MCF 10A (cell line): Measurements from ENCODE around the gene ZNF302. TPM values are rescaled to one million over a fixed set of nuclear protein-coding genes. Genes with fewer than 3 reads are reported as not detected.
"Not testable (repeated sequence)": the region's sequence is repeated elsewhere in the genome, so short reads cannot be mapped to it uniquely, and the experiment has no call there.

ENCODE experiments used
- BruUV-seq: library from RNA; stranded (reverse); fragments of 400-500 nt; replicated peaks from 2 replicates; lab custom pipeline; 2021; lab: Mats Ljungman, UMichigan
- CTCF ChIA-PET: fragments of 300-600 bp; sonication (Branson Sonifier 250); formaldehyde crosslinking; extraction: SDS; loops from one replicate; lab custom pipeline; 2021; ENCODE audit warnings: antibody characterized with exemption, inconsistent platforms; lab: Yijun Ruan, JAX
- POLR2A ChIA-PET: fragments of 300-600, 350-650 bp; sonication (Branson Sonifier 250); formaldehyde crosslinking; extraction: SDS; loops from one replicate; lab custom pipeline; 2020; ENCODE audit warnings: antibody characterized with exemption, inconsistent platforms; lab: Yijun Ruan, JAX
- DNase-seq: peaks from one replicate; pipeline ENCODE4 v3.0.0-alpha.2; 2018; ENCODE audit not compliant: unreplicated experiment
- H3K27ac Mint-ChIP-seq: one replicate; pipeline ENCODE4 v1.8.0; 2022; ENCODE audit warnings: mild to moderate bottlenecking, low read depth, mixed read lengths; ENCODE audit not compliant: unreplicated experiment
- H3K27me3 Mint-ChIP-seq: one replicate; pipeline ENCODE4 v1.8.0; 2022; ENCODE audit warnings: mixed read lengths; ENCODE audit not compliant: insufficient read depth, unreplicated experiment
- H3K36me3 Mint-ChIP-seq: one replicate; pipeline ENCODE4 v1.8.0; 2022; ENCODE audit warnings: mild to moderate bottlenecking, moderate library complexity, mixed read lengths; ENCODE audit not compliant: insufficient read depth, unreplicated experiment
- H3K4me1 Mint-ChIP-seq: one replicate; pipeline ENCODE4 v1.8.0; 2022; ENCODE audit warnings: mixed read lengths; ENCODE audit not compliant: insufficient read depth, unreplicated experiment
- H3K4me3 Mint-ChIP-seq: one replicate; pipeline ENCODE4 v1.8.0; 2022; ENCODE audit warnings: mild to moderate bottlenecking, moderate library complexity, mixed read lengths; ENCODE audit not compliant: unreplicated experiment
- H3K9me3 Mint-ChIP-seq: one replicate; pipeline ENCODE4 v1.8.0; 2022; ENCODE audit warnings: mixed read lengths; ENCODE audit not compliant: unreplicated experiment
- CTCF ChIP-seq: fragments of 200-600 bp; IDR thresholded peaks from one replicate; pipeline ENCODE4 v1.8.0; 2022; ENCODE audit warnings: antibody characterized with exemption, mild to moderate bottlenecking; ENCODE audit not compliant: unreplicated experiment
- intact Hi-C: fragments of 100-400 bp; cut with micrococcal nuclease; formaldehyde crosslinking; loops from 2 replicates; pipeline ENCODE4 v1.14.1; 2022
- total RNA-seq: library from RNA; stranded (reverse); gene quantifications from 2 replicates; pipeline ENCODE4 v1.2.3, GENCODE V29; 2022

Gene ZNF302
- total RNA-seq, 1 experiment from 2014 or later: 3.9 TPM

DNA sequence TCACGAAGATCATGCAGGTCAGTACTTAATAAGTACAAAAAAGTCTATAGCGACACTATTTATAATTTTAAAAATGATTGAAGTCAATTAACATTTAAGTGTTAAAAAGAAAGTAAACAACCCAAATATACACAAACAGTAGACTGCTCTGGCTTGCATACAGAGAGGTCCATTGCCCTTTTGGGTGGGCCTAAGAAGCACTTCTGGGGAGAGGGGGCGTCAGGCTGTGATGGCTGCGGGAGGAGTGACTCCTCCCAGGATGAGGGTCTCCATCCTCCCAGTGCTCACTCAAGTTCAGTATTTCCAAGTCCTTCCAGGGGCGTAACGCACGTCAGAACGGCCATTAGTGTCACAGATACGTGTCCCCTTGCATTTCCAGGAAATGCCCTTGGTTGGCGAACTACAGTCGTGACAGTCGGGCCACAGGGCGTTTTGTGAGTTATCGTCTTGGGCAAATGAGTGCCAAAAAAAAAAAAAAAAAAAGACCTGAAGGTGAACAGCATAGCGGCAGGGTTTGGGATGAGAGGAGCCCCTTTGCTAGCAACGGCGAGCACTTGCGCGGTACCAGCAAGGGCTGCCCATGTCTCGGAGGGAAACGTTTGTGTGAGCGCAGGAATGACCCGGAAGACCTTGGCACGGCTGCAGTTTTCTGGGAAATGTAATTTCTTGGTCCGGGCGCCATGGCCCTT lies 637 bp upstream of the ZNF302 start, which contains the start of gene SCGB2B2:
TSS of gene SCGB2B2 (minus strand) at position 463 of the 689 bp plus-strand sequence. CDS start 82,596 bp downstream, outside the sequence.
- DNase-seq: no peak
- Mint-ChIP-seq H3K4me3 (peak within 1 kb of the TSS; percentile 78), H3K27ac (peak within 1 kb of the TSS; percentile 92), H3K36me3 (peaks cover 11% of the 10 kb centered on the region), H3K9me3 (peaks cover 36% of the 10 kb centered on the region), H3K4me1 (no peaks in the 10 kb centered on the region), H3K27me3 (no peaks in the 10 kb centered on the region)
- ChIA-PET CTCF (interaction anchor here (0.7 kb wide), 1 partner anchor 37 kb away, joined by 3 read pairs; no protein-coding TSS in a partner anchor), POLR2A (no interaction called here)
- BruUV-seq: TSS peak; percentile 37
- no peak for TF ChIP-seq CTCF
- intact Hi-C loops: no loop called here

DNA sequence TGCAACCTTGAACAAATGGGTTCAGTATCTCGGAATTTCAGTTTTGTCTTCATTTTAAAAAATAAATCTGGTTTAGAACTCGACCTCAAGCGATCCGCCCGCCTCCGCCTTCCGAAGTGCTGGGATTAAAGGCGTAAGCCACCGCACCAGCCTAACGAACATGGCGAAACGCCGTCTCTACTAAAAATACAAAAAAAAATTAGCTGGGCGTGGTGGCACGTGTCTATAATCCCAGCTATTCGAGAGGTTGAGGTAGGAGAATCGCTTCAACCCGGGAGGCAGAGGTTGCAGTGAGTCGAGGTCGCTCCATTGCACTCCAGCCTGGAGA lies 571 bp downstream of the ZNF302 start:
- Mint-ChIP-seq H3K4me3 (peak overlapping the region; percentile 78), H3K4me1 (no peaks in the 10 kb centered on the region), H3K27ac (peak overlapping the region; percentile 92), H3K36me3 (peaks cover 15% of the 10 kb centered on the region), H3K27me3 (no peaks in the 10 kb centered on the region), H3K9me3 (peaks cover 28% of the 10 kb centered on the region)
- no peak for DNase-seq
- no TSS peak for BruUV-seq
- ChIA-PET CTCF (interaction anchor here (0.6 kb wide), 2 partner anchors 536 to 744 kb away, joined by 3 to 4 read pairs; no protein-coding TSS in a partner anchor), POLR2A (no interaction called here)
- intact Hi-C loops: no loop called here
- no peak for TF ChIP-seq CTCF

DNA sequence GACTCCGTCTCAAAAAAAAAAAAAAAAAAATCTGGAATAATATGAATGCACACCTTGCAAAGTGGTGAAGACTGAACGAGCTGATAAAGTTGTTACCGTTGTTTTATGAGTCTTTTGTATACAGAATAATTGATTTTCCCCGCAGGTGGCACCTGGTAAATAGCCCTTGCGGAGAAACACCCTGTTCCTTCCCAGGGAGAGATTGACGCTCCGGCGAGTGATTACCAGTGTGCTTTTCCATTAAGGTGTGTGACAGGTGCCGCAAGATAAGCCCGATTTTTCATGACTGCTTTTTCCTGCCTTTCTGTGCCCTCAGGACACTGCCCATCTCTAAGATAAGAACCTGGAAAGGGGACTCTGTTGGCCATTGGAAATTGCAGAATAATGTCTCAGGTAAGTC lies 943 bp downstream of the ZNF302 start:
- CTCF ChIA-PET: interaction anchor here (0.6 to 0.7 kb wide), 2 partner anchors 221 to 743 kb away, joined by 3 read pairs; no protein-coding TSS in a partner anchor
- no TSS peak for BruUV-seq
- H3K27ac Mint-ChIP-seq: no peak overlapping the region
- peaks cover 17% of the 10 kb centered on the region for H3K36me3 Mint-ChIP-seq
- POLR2A ChIA-PET: no interaction called here
- peak overlapping the region; percentile 78 for H3K4me3 Mint-ChIP-seq
- H3K4me1 Mint-ChIP-seq: no peaks in the 10 kb centered on the region
- no peak for DNase-seq
- intact Hi-C loops: no loop called here
- no peaks in the 10 kb centered on the region for H3K27me3 Mint-ChIP-seq
- peaks cover 28% of the 10 kb centered on the region for H3K9me3 Mint-ChIP-seq
- TF ChIP-seq CTCF: no peak

- Mint-ChIP-seq H3K27ac (no peak overlapping the region), H3K4me1 (no peaks in the 10 kb centered on the region)
- CTCF ChIA-PET: interaction anchor here (0.7 kb wide), 1 partner anchor 29 kb away, joined by 3 read pairs; no protein-coding TSS in a partner anchor
Observed at GRCh38 chr19:34681478-34681877, 4.0 kb downstream of the ZNF302 start.

GRCh38 chr19:34685266-34685665 lies 7.8 kb downstream of the ZNF302 start:
- POLR2A ChIA-PET, H3K27me3 Mint-ChIP-seq, CTCF ChIA-PET, DNase-seq, H3K4me1 Mint-ChIP-seq, H3K4me3 Mint-ChIP-seq, BruUV-seq, intact Hi-C loops, H3K27ac Mint-ChIP-seq: not testable (repeated sequence)
- Mint-ChIP-seq H3K9me3 (peaks cover 25% of the 10 kb centered on the region), H3K36me3 (peaks cover 16% of the 10 kb centered on the region)

More at GRCh38 chr19:34681478-34681877, 4.0 kb downstream of the ZNF302 start:
- H3K27me3 Mint-ChIP-seq: no peaks in the 10 kb centered on the region
- peaks cover 35% of the 10 kb centered on the region for H3K9me3 Mint-ChIP-seq
- POLR2A ChIA-PET: no interaction called here
- BruUV-seq: no TSS peak
- intact Hi-C loops: no loop called here
- no peak overlapping the region for H3K4me3 Mint-ChIP-seq
- peaks cover 26% of the 10 kb centered on the region for H3K36me3 Mint-ChIP-seq
- TF ChIP-seq CTCF: no peak
- no peak for DNase-seq
